ENCODE measurements around the gene NOP10. TPM values are rescaled to one million over a fixed set of nuclear protein-coding genes. Genes with fewer than 3 reads are reported as not detected.

The NOP10 gene
- total RNA-seq, 1 experiment from 2014 or later = 235 TPM

DNA sequence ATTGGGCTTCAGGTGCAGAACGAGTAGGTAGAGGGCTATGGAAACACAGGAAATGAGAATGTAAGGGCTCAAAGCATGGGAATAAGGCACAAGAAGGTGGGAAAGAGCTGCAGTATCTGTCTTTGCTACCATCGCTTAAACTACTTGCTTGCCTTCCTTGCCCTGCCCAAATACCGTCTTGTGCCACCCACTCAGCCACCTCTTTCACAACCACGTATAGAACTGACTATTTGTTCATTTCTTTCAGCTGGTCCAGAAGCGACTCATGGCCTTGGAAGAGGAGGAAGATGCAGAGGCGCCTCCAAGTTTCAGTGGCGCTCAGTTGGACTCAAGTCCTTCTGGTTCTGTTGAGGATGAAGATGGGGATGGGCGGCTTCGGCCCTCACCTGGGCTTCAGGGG, 12.3 kb upstream of the NOP10 start:
- H3K9me3 Mint-ChIP-seq = no peaks in the 10 kb centered on the region
- Histone ChIP-seq H2BK12ac (ENCODE audit: insufficient read length, low read depth, low read length) (no peak overlapping the region), H3K4me1 (ENCODE audit: insufficient read depth, low read length) (no peaks in the 10 kb centered on the region; the same call in 1 of the 2 replicates), H3K14ac (ENCODE audit: insufficient read depth, low read length) (no peak overlapping the region), H3K56ac (ENCODE audit: insufficient read length, low read depth, low read length) (no peak overlapping the region), H3K9me3 (ENCODE audit: control insufficient read depth, low read depth, low read length) (no peaks in the 10 kb centered on the region), H3K23ac (ENCODE audit: insufficient read length, low read depth, low read length) (no peak overlapping the region), H3K9ac (ENCODE audit: extremely low read depth, insufficient read length, low read length) (no peak overlapping the region), H3K79me2 (ENCODE audit: insufficient read depth, low read length) (no peaks in the 10 kb centered on the region), H4K8ac (replicated peaks; ENCODE audit: insufficient read length, low read depth, low read length) (no peak overlapping the region), H3K79me1 (ENCODE audit: insufficient read depth, low read depth, low read length, poor library complexity, severe bottlenecking) (no peaks in the 10 kb centered on the region), H2AK5ac (ENCODE audit: insufficient read length, low read length) (no peak overlapping the region), H3K27me3 (ENCODE audit: insufficient read depth, low read length) (no peaks in the 10 kb centered on the region), H3K27ac (ENCODE audit: insufficient read length, low read depth, low read length) (no peak overlapping the region), H3K4ac (ENCODE audit: low read depth, low read length) (no peak overlapping the region), H4K20me1 (ENCODE audit: control insufficient read depth, insufficient read depth, insufficient read length) (no peaks in the 10 kb centered on the region), H2BK20ac (ENCODE audit: low read depth, low read length, poor library complexity, severe bottlenecking) (no peak overlapping the region), H4K5ac (ENCODE audit: insufficient read length, low read depth, low read length) (no peak overlapping the region), H2BK5ac (ENCODE audit: insufficient read length, low read length) (no peak overlapping the region), H3K18ac (ENCODE audit: insufficient read length, low read depth, low read length) (no peak overlapping the region), H2BK120ac (ENCODE audit: low read depth, low read length, poor library complexity, severe bottlenecking) (no peak overlapping the region), H2BK15ac (ENCODE audit: low read depth, low read length) (no peak overlapping the region), H2AFZ (ENCODE audit: low read length) (no peak overlapping the region), H4K91ac (ENCODE audit: insufficient read length, low read depth, low read length) (no peak overlapping the region), H3K4me2 (ENCODE audit: insufficient read depth, insufficient read length, low read length) (no peak overlapping the region), H3T11ph (ENCODE audit: low read length) (no peak overlapping the region), H3K23me2 (ENCODE audit: insufficient read length, low read depth, low read length, poor library complexity, severe bottlenecking) (no peaks in the 10 kb centered on the region)
- H3K36me3 Mint-ChIP-seq (ENCODE audit: insufficient read depth in 1 of 3, low read depth in 3 of 3) = peaks cover 24 to 59% (median 45%) of the 10 kb centered on the region in 3 experiments; a peak in 6 of 7 replicates
- no CpG with 5 or more reads among the region's 9 CpGs for WGBS (ENCODE audit: extremely low coverage, insufficient read length, low lambda C conversion rate)
- H3K27me3 Mint-ChIP-seq (ENCODE audit: low read depth) = no peaks in the 10 kb centered on the region
- H3K27ac Mint-ChIP-seq = no peak overlapping the region
- TF ChIP-seq, protein P1, sequence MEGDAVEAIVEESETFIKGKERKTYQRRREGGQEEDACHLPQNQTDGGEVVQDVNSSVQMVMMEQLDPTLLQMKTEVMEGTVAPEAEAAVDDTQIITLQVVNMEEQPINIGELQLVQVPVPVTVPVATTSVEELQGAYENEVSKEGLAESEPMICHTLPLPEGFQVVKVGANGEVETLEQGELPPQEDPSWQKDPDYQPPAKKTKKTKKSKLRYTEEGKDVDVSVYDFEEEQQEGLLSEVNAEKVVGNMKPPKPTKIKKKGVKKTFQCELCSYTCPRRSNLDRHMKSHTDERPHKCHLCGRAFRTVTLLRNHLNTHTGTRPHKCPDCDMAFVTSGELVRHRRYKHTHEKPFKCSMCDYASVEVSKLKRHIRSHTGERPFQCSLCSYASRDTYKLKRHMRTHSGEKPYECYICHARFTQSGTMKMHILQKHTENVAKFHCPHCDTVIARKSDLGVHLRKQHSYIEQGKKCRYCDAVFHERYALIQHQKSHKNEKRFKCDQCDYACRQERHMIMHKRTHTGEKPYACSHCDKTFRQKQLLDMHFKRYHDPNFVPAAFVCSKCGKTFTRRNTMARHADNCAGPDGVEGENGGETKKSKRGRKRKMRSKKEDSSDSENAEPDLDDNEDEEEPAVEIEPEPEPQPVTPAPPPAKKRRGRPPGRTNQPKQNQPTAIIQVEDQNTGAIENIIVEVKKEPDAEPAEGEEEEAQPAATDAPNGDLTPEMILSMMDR (conservative IDR thresholded peaks at IDR 0.05) = no peak
- H3K4me3 Mint-ChIP-seq = no peak overlapping the region
- peaks cover 13 to 15% of the 10 kb centered on the region in 2 experiments for H3K4me1 Mint-ChIP-seq
- no peak for DNase-seq
